Stimulated activated CD8-positive, alpha-beta memory T cell treated with anti-CD3 and anti-CD28 coated beads, Interleukin-4, amount 100 ng/mL, for 1 hour (primary cell): ENCODE measurements around the gene VEPH1.
"Not testable (repeated sequence)": the region's sequence is repeated elsewhere in the genome, so short reads cannot be mapped to it uniquely, and the experiment has no call there.

Experiments used
- DNase-seq, 2 donors: peaks; one replicate each; pipeline ENCODE4 v3.0.0-alpha.2; 2020; ENCODE audit warnings: low read depth in 2 of 2, low spot score in 1 of 2

Gene VEPH1

DNA sequence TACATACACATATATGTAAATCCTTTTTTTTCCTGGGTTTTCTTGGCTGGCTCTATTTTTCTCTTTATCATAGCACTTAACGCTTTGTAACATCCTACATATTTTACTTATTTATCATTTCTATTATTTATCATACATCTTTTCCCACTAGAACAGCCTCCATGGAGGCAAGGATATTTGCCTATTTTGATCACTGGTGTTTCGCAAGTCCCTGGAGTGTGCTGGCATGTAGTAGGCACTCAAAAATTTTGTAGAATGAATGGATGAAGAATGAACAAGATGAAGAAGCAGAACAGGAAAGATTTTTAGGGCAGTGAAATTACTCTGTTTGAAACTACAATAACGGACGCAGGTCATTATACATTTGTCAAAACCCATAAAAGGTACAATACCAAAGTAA lies 149.6 kb downstream of the VEPH1 start:
- no peak for DNase-seq

DNA sequence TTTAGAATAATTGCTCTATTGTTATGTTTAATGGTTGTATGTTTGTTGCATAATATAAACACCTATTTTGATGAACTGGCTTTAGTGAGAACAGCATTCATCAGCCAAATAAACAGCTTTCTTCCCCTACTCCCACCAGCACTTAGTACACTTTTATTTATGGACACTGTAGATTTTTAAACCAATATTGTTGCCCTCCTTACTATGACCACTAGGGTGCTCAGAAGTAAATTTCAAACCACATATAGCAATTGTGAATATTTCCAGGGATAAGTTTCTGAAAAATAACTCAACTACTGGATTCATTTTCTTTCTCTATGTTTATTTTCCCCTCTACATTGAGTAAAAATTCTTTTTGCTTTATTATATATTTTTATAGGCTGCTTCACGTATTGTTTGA lies 151.2 kb downstream of the VEPH1 start:
- no peak for DNase-seq

DNA sequence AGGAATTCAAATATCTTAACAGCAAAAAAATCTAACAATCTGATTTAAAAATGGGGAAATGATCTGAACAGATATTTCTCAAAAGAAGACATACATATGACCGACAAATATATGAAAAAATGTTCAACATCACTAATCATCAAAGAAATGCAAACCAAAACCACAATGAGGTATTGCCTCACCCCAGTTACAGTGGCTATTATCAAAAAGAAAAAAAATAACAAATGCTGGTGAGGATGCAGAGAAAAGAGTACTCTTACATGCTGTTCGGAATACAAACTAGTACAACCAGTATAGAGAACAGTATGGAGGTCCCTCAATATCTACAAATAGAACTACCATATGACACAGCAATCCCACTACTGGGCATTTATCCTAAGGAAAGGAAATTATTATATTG lies 152.6 kb downstream of the VEPH1 start:
- DNase-seq, result not testable (repeated sequence)

DNA sequence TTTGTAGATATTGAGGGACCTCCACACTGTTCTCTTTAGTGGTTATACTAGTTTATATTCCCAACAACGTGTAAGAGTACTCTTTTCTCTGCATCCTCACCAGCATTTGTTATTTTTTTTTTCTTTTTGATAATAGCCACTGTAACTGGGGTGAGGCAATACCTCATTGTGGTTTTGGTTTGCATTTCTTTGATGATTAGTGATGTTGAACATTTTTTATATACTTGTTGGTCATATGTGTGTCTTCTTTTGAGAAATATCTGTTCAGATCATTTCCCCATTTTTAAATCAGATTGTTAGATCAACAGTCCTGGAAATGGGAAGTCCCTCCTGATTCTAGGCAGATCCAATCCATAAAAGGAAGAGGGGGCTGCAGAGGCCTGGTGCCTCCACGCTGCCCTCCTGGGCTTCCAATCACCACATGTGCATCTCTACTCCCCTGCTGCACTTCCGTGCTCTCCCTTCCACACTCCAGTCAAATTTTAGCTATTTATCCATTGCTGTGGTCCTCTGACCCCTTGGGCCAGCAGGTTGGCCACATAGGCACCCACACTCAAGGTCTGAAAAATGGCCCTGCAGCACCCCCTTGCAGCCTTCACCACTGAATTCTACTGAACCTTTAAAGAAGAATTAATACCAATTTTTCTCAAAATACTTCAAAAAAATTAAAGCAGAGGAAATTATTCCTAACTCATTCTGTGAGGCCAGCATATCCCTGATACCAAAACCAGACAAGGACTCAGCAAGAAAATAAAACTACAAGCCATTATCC lies 154.7 kb downstream of the VEPH1 start:
- DNase-seq, result not testable (repeated sequence)

DNA sequence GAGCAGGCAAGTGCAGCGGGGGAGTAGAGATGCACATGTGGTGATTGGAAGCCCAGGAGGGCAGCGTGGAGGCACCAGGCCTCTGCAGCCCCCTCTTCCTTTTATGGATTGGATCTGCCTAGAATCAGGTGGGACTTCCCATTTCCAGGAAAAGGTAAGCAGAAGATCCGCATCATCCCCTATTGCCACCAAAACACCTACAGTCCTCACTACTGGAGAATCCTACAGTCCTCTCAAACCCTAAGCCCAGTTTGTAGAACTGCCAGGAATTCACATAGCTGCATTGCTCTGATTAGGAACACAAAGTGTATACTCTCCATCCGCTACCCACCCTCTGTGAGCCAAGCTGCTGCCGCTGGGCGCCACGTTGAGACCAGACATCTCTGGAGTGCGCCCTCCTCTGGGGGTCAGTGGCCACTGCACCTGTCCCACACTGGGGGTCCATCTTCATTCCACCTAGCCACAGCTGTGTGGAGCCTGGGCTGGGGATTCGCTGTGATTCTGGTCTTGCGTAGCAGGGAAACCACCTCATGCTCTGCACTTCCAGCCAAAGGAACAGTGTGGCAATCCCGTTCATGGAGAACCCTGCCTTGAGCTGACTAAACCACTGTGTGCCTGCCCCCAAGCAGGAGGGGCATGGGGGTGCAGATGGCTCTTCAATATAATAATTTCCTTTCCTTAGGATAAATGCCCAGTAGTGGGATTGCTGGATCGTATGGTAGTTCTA lies 155.5 kb downstream of the VEPH1 start:
- DNase-seq, result no peak

DNA sequence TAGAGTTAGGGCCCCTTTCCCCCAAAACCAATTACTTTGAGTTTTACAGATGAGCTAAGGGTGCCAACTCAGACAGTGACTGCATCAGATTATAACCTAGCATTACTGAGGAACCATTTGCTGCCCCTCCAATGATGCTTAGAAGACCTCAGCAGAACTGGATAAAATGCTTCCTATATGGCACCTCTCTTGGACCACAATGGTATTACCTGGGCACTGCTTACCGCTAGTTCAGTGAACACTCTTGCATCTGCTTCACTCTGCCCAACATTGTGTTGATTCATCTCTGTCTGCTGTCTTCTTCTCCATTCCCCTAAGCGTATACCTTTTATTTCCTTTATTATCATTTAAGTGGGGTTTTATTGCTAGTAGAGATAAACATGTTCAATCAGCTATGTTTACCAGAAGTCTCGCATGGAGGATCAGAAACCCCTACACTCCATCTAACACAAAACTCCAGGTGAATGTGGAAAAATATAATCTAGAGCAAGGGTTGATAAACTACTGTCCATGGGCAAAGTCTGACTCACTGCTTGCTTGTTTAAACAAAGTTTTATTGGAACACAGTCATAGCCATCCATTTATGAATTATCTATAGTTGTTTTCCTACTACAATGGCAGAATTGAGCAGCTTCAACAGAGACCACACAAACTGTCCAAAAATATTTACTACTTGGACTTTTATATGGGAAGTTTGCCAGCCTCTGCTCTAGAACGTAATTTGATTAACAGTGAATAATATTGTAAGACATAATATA lies 166.8 kb downstream of the VEPH1 start:
- no peak for DNase-seq

DNA sequence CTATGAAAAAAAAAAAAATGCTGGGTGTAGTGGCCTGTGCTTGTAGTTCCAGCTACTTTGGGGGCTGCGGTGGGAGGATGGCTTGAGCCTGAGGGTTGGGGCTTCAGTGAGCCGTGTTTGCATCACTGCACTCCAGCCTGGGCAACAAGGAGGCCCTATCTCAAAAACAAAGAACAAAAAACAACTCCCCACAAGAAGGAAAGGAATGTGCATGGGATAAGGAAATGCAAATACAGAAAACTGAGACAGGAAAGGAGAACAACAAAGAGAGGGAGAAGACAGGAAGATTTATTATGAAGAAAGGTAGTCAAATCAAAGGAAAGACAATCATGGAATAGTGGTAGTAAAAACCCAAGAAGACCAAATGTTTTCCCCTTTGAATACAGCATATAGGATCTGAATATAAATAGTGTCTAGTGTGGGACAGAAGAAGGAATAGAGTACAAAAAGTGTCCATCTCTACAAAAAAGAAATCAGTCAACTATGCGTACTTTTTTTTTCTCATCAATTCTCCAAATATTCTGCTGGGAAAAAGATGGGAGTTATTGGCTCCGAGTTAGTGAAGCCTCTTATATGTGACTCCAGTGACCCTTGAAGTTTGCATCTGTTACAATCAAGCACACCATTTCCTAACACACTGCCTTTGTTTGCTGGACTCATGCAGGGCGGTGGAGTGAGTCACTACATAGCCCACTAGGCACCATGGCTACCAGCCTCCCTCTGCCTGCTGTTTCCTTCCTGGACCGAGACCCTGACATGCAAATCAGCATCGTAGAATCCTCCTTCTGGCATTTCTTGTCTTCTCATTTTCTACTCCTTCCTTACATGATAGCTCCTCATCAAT lies 167.8 kb downstream of the VEPH1 start:
- no peak for DNase-seq

DNA sequence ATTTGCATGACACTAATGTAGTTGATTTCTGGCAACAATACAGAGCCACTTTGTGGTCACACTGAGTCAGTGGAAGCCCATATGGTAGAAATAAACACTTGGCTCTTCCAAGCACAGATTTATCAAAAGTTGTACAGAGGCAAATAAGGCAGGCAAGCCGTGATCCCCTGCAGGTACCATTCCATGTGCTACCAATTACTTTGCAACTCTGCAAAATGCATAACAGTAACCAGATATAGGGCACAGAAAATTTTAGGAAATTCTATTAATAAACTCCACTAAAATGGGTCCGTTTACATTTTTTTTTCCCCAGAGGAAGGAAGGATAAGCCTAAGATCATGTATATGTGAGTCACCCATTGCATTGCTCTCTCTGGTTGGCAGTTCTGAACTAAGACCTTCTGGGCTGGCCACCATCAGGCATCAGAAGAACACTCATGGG lies 169.6 kb downstream of the VEPH1 start:
- no peak for DNase-seq

DNA sequence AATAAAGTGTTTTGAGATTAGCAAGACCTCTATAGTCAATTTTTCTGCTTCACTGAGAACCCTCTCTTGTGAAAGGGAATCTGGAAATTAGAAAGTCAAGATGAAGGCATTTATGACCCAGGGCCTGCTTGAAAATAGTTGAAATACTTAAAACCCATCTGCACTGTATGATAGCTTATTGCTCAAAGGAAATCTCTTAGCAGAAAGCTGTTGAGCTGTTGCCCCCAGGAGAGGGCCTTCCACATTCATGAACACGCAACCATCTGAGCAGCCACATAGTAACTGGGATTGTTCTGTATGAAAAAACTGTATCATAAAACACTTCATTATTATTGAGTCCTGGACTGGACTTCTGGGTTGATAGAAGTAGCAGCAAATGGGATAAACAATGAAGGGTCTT lies 173.0 kb downstream of the VEPH1 start:
- DNase-seq, result no peak

DNA sequence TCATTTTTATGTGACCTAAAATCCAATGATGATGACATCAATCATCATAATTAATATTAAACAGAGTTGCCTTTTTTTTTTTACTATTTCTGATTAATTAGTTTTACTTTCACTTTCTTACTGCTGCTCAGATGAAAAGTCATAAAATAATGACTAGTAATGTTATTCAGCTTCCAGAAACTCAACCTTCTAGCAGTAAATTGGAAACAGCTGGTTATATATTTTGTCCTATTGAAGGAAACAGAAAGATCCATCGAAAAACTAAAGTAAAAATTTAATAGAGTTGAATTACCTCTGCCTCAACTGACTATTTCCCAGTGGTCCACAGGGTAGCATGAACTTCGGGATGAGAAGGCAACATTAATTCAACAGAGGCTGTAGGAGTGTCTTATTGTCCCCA lies 173.7 kb downstream of the VEPH1 start:
- DNase-seq, result no peak

DNA sequence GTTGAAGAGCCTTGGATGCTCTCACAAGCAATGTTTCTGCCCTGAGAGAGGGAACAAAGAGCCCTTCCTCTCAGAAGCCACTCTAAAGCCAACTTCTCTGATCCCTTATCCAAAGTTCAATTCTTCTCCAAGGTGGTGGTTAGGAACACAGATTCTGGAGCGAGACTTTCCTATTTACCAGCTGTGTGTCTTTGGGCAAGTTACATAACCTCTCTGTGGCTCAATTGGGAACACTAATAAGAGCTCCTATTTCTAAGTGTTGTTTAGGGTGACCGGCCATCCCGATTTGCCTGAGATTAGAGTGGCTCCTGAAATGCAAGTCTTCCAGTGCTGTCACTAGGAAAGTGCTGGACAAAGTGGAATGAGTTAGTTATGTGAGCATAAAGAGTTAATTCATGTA lies 175.4 kb downstream of the VEPH1 start:
- DNase-seq, result no peak

DNA sequence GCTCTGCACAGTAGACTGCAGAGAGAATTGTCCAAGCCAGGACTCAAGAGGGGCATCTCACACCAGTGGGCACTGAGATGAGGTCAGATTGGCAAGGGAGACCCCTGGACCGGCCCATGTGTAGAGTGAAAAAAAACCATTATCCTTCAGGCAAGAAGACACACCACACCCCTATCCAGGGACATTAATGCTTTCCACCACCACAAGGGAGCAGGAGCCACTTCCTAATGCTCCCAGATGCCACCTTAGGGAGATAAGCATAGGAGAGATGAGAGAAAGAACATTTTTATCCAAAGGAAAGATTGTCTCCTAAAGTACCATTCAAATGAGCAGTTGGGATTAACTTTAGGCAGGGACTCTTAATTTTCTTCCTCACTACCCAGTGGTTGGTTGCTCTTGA lies 176.2 kb downstream of the VEPH1 start:
- no peak for DNase-seq

DNA sequence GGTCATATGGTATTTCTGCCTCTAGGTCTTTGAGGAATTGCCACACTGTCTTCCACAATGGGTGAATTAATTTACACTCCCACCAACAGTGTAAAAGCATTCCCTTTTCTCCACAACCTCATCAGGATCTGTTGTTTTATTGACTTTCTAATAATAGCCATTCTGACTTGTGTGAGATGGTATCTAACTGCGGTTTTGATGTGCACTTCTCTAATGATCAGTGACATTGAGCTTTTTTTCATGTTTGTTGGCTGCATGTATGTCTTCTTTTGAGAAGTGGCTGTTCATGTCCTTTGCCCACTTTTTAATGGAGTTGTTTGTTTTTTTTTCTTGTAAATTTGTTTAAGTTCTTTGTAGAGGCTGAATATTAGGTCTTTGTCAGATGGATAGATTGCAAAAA lies 178.3 kb downstream of the VEPH1 start:
- not testable (repeated sequence) for DNase-seq

DNA sequence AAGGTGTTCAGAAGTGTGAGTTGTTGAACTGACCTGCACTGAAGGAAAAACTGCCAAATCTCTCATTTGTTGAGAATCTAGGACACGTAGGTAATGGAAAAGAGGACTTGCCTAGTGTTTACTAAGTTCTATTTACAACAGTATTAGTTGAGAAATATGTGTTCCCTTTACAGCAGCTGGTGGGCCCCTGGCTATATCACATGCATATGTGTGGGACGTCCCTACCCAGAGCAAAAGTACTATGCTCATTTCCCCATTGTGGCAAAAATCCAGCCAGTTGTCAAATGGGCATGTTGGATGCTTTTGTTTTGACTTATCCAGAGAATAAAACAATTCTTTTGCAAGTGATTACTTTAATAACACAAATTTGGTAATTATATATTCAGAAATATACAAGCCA lies 179.9 kb downstream of the VEPH1 start:
- no peak for DNase-seq

DNA sequence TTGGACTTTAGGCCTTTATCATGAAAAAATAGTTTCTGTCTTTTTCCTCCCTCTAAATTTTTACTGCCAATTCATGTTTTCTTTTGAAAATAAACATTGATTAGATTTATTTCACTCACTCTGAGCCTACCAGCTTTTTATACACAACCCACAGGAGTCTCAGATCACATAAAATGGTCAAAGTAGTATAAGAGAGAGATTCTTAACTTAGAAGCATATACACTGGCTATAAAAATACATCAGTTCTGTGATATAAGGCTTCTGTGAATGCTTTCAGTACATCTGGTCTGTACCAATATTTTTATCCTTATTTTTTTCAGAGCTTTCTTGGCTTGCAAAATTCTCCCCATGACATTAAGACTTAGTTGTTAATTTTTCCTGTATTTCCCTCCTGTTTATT lies 183.5 kb downstream of the VEPH1 start:
- no peak for DNase-seq

DNA sequence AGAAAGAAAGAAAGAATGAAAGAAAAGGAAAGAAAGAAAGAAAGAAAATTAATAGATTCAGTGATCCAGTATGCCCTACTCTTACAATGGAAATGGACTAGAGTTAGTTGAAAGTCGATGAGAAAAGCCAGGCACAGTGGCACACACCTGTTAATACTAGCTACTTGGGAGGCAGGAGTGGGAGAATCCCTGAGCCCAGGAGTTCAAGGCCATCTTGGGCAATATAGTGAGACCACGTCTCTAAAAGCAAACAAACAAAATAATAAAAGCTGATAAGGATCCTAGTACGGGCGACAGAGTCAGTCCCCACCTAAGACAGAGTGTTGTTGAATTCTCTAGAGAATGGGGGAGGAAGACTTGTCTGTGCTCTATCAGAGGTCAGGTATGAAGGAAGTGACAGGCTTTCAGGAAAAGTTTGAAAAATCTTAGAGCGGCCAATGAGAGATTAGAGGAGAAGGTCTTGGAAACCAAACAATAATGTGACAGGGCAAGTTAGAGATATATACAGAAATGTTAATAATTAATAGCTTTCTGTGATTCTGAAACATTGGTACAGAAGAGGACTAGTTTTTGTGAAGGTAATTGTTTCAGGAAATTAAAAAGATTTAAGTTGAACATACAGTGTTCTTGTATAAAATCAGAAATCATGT lies 184.5 kb downstream of the VEPH1 start:
- DNase-seq, result no peak

DNA sequence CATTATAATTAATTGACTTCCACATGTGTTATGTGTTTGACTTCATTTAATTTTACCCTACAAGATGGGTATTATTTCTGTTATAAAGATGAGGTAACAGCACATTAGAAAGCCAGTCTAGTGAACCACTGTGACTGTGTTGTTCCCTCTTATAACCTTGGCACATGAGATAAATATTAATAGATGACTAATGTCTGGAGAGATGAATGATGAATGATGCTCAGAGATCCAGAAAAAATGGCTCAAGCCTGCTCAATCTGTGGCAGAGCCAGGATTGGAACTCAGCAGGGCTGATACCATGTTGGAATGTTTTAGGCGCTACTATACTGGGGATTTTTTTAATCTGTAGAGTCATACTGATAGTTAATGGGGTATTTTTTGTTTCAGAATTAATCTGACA lies 185.3 kb downstream of the VEPH1 start:
- no peak for DNase-seq

DNA sequence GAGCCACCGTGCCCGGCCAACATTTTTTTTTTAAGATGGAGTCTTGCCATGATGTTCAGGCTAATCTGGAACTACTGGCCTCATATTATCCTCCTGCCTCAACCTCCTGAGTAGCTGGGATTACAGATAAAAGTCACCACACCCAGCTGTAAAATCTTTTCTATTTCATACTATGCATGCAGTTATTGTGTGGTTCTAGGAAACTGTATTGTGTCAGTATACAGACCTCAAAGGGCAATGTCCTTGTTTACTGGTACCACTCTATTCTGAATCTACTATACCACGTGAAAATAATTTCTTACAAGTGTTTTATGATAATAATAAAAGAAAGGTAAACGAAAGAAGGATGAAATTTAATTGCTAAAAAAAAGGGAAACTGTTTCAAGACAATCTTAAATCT lies 190.0 kb downstream of the VEPH1 start:
- no peak for DNase-seq

DNA sequence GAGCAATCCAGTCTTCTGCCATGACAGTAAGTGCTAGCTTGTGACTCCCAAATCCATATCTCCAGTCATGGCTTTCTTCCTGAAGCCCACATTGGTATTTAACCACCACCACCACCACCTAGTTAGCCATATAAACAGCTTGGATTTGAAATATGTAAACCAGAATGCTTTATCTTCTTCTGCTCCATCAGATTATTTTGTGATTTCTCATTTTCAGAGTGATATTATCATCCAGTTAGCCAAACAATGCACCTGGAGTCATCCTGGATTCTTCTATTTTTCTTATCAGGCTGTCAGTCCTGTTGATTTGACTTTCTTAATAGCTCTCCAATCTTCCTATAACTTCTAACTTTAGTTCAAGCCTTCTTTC lies 190.9 kb downstream of the VEPH1 start:
- no peak for DNase-seq

DNA sequence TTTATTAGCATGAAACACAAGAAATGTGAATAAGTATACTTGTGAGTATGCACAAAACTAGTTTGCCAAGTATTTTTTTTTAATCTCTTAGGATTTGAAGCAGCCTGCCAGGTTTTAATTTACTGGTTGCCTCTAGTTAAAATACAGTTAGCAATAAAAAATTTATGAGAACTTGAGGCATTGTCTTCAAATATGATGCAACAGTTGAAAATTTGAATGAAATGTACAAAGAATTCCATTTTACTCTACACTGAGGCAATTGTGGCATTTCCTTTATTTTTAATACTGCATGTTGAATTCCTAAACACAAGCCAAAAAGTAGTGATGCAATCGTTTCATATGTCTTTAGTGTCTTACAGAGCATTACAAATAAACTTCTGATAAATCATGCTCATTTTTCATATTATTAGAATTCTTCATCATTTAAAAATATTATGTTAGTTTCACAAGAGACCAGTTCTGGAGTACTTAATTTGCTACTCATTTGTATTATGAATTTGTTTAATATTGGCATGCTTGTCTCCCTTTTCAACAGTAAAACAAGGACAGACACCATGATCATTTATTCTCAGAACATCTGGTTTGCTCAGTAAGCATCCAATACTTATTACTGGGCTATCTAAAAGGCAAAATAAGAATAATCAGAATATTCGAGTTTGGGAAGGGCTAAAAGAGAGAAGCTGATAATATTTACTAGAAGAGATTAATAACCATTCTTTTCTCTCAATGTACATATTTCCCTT lies 191.4 kb downstream of the VEPH1 start:
- DNase-seq, result no peak
